DMS53 (cell line): ENCODE data around the gene ATG14.

Source experiments
- DNase-seq: peaks from one replicate; lab custom pipeline; 2025; lab: John Stamatoyannopoulos, UW

The ATG14 gene

GRCh38 chr14:55316564-55316963 lies 95.1 kb downstream of the ATG14 start:
- DNase-seq, result no peak
